Activated CD8-positive, alpha-beta T cell treated with anti-CD3 and anti-CD28 coated beads, Interleukin-2, amount 10 ng/mL, durations not matched to agents 7 days and 5 days (primary cell): ENCODE data around the gene UBE4B. TPM values are rescaled to one million over a fixed set of nuclear protein-coding genes. Genes with fewer than 3 reads are reported as not detected.
"Not testable (repeated sequence)": the region's sequence is repeated elsewhere in the genome, so short reads cannot be mapped to it uniquely, and the experiment has no call there.

Source experiments
- ATAC-seq: fragments of 150-1000 bp; cut with Tn5 transposase; one replicate; pipeline ENCODE4 v1.10.0; 2021; ENCODE audit warnings: moderate library complexity
- CTCF ChIA-PET: fragments of 350-600 bp; sonication (Branson Sonifier 250); formaldehyde crosslinking; loops from one replicate; lab custom pipeline; 2021; ENCODE audit warnings: antibody characterized with exemption; lab: Charles Lee
- POLR2A ChIA-PET: fragments of 350-600 bp; sonication (Branson Sonifier 250); formaldehyde crosslinking; loops from one replicate; lab custom pipeline; 2021; ENCODE audit warnings: antibody characterized with exemption; lab: Charles Lee
- DNase-seq: peaks from one replicate; pipeline ENCODE4 v3.0.0-alpha.2; 2020
- H3K27ac Mint-ChIP-seq: one replicate; pipeline ENCODE4 v1.8.0; 2021; ENCODE audit warnings: mild to moderate bottlenecking, mixed read lengths
- H3K27me3 Mint-ChIP-seq: one replicate; pipeline ENCODE4 v1.8.0; 2021; ENCODE audit warnings: low read depth, mixed read lengths
- H3K36me3 Mint-ChIP-seq: one replicate; pipeline ENCODE4 v1.8.0; 2021; ENCODE audit warnings: low read depth, mixed read lengths
- H3K4me1 Mint-ChIP-seq: one replicate; pipeline ENCODE4 v1.8.0; 2021; ENCODE audit warnings: low read depth, mixed read lengths
- H3K4me3 Mint-ChIP-seq: one replicate; pipeline ENCODE4 v1.8.0; 2021; ENCODE audit warnings: mild to moderate bottlenecking, mixed read lengths
- H3K9me3 Mint-ChIP-seq: one replicate; pipeline ENCODE4 v1.8.0; 2022; ENCODE audit warnings: mixed read lengths; ENCODE audit not compliant: insufficient read depth
- total RNA-seq, 2 experiments: library from RNA; stranded (reverse); gene quantifications; one replicate each; pipeline ENCODE4 v1.2.3, GENCODE V29; 2021

Gene UBE4B
- total RNA-seq, 2 experiments from 2014 or later = 30.7 to 32.0 TPM

DNA sequence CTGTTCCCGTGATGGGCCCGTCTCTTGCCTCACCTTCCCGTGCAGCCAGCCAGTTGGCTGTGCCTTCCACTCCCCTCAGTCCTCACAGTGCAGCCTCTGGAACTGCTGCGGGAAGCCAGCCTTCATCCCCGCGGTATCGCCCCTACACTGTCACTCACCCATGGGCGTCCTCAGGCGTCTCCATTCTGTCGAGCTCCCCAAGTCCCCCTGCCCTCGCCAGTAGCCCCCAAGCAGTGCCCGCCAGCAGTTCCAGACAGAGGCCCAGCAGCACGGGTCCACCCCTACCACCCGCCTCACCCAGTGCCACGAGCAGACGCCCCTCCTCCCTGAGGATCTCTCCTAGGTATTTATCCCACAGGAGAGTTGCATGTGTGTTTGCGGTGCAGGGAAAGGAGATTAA is 73.5 kb downstream of the UBE4B start:
- no peaks in the 10 kb centered on the region for H3K9me3 Mint-ChIP-seq

DNA sequence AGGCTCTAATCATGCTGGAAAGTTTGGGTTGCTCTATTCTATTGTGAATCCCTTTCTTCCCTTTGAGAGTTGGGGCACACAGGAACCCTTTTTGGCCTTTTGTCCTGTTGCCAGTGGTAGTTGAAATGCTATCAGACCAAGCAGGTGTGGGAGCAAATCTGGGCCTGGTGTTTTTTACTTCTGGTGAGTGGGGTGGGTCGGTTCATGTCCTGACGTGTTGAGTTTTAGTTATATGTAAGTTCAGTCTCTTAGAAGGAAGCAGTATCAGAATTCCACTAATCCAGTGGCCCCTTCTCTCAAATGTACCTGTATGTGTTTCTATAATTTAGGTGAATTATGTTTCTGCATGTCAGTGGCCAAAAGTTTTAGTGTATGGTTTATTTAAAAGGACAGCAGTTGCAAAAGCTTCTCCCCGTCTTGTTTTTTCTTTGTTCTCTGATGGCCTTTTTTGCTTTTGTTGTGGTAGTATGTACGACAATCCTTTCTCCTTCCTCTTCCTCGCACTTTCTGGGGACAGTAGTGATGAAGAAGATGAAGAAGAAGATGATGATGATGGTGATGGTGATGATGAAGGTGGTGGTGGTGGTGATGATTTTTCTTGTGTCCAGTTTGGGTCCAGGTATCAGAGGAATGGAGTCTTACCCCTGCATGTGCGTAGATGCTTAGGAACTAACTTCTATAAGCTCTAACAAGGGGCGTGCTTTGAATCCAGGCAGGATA is 74.2 kb downstream of the UBE4B start:
- no peak overlapping the region for H3K4me3 Mint-ChIP-seq
- CTCF ChIA-PET = no interaction called here
- POLR2A ChIA-PET = no interaction called here
- no peaks in the 10 kb centered on the region for H3K27me3 Mint-ChIP-seq
- H3K36me3 Mint-ChIP-seq = peaks cover 36% of the 10 kb centered on the region
- DNase-seq = no peak
- no peak overlapping the region for H3K27ac Mint-ChIP-seq
- H3K9me3 Mint-ChIP-seq = no peaks in the 10 kb centered on the region
- no peaks in the 10 kb centered on the region for H3K4me1 Mint-ChIP-seq
- ATAC-seq = no peak

More for the DNA sequence above, 73.5 kb downstream of the UBE4B start:
- Mint-ChIP-seq H3K36me3 (peaks cover 34% of the 10 kb centered on the region), H3K4me3 (no peak overlapping the region), H3K27me3 (no peaks in the 10 kb centered on the region), H3K4me1 (no peaks in the 10 kb centered on the region), H3K27ac (no peak overlapping the region)
- ChIA-PET CTCF (no interaction called here), POLR2A (no interaction called here)
- DNase-seq (no peak), ATAC-seq (no peak)

DNA sequence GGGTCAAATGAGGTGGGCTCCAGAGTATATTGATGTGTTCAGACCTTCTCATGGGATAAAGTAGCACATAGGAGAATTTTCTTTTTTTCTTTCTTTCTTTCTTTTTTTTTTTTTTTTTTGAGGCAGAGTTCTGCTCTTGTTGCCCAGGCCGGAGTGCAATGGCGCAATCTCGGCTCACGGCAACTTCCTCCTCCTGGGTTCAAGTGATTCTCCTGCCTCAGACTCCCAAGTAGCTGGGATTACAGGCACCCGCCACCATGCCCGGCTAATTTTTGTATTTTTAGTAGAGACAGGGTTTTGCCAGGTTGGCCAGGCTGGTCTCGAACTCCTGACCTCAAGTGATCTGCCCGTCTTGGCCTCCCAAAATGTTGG is 74.7 kb downstream of the UBE4B start:
- H3K27ac Mint-ChIP-seq, H3K27me3 Mint-ChIP-seq, CTCF ChIA-PET, H3K4me1 Mint-ChIP-seq, H3K4me3 Mint-ChIP-seq, POLR2A ChIA-PET, DNase-seq, H3K9me3 Mint-ChIP-seq, ATAC-seq: not testable (repeated sequence)
- peaks cover 36% of the 10 kb centered on the region for H3K36me3 Mint-ChIP-seq

DNA sequence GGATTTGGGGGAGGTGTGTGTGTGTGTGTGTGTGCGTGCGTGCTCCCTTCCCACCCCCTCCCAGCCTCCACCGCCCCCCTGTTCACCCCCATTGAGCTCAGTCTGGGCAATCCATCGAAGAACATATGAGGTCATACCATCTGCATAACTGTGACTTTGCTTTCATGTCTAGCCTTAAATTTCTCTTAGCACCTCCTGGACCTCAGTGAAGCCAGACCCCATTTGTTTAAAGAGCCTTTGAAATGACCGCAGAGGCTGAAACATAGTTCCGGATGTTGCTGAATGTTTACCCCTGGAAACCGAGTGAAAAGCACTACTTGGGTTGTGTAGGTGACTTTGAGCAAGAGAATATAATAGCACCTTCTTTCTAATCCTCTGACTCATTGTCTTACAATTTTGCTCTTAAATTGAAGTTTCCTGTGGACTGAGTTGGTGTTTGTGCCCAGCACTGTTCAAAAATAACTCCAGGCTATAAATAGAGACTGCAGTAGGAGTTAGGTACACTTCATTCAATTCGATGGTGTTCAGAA is 75.4 kb downstream of the UBE4B start:
- no peak overlapping the region for H3K27ac Mint-ChIP-seq
- ChIA-PET POLR2A (no interaction called here), CTCF (no interaction called here)
- H3K4me3 Mint-ChIP-seq = no peak overlapping the region
- no peaks in the 10 kb centered on the region for H3K27me3 Mint-ChIP-seq
- no peak for ATAC-seq
- H3K4me1 Mint-ChIP-seq = peaks cover 2% of the 10 kb centered on the region
- DNase-seq = no peak
- no peaks in the 10 kb centered on the region for H3K9me3 Mint-ChIP-seq
- peaks cover 30% of the 10 kb centered on the region for H3K36me3 Mint-ChIP-seq

DNA sequence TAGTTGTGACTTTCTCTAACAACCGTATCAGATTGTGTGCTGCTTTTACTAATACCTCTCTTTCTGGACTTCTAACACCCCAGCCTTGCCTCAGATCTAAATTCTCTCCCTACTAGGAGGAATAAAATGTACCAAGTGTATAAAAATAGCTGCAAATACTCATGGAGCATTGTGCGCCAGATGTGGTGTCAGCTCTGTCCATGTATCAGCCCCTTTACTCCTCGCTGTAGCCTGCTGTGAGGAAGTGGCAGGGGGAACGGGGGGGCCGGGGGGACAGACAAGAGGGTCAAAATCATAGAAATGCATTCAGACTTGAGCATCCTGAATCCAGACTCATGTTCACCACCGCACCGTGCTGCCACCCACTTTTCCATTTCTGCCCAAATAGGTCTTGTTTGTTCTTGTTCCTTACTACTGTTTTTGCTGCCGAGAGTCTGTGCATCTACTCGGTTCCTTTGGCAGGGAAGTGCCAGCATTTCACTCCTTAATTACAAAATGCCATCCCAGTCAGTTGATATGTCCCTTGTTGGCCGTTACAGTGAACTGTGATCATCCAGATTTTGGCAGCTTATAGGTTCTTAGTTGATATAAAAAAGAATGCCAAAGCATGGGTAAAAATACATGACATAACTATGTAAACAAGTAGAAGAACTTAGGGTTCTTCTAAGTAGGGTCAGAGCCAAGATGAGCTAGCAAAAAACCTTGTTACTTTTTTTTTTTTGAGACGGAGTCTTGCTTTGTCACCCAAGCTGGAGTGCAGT is 76.4 kb downstream of the UBE4B start:
- no peak overlapping the region for H3K4me3 Mint-ChIP-seq
- ChIA-PET POLR2A (no interaction called here), CTCF (no interaction called here)
- peaks cover 2% of the 10 kb centered on the region for H3K4me1 Mint-ChIP-seq
- H3K27ac Mint-ChIP-seq = no peak overlapping the region
- H3K9me3 Mint-ChIP-seq = no peaks in the 10 kb centered on the region
- no peak for DNase-seq
- ATAC-seq = no peak
- peaks cover 29% of the 10 kb centered on the region for H3K36me3 Mint-ChIP-seq
- no peaks in the 10 kb centered on the region for H3K27me3 Mint-ChIP-seq

DNA sequence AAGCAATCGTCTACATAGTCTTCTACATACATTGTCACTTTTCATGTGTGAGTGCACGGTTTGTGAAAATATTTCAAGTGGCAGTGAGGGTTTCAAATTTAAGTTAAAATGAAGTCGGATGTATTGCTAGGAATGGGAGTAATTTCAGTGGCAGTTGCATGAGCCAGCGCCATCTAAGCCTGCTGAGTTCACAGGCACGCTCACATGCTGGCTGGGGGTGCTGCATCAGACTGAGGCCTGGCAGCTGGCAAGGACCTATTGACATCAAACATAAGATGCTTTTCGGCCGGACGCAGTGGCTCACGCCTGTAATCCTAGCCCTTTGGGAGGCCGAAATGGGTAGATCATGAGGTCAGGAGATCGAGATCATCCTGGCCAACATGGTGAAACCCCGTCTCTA is 80.7 kb downstream of the UBE4B start:
- Mint-ChIP-seq H3K36me3 (peaks cover 13% of the 10 kb centered on the region), H3K27me3 (no peaks in the 10 kb centered on the region), H3K27ac (no peak overlapping the region), H3K4me1 (peaks cover 2% of the 10 kb centered on the region), H3K9me3 (no peaks in the 10 kb centered on the region), H3K4me3 (no peak overlapping the region)
- CTCF ChIA-PET = no interaction called here
- POLR2A ChIA-PET = interaction anchor here (0.7 kb wide), 1 partner anchor 436 kb away, joined by 3 read pairs; no protein-coding TSS in a partner anchor
- ATAC-seq = no peak
- DNase-seq = no peak

DNA sequence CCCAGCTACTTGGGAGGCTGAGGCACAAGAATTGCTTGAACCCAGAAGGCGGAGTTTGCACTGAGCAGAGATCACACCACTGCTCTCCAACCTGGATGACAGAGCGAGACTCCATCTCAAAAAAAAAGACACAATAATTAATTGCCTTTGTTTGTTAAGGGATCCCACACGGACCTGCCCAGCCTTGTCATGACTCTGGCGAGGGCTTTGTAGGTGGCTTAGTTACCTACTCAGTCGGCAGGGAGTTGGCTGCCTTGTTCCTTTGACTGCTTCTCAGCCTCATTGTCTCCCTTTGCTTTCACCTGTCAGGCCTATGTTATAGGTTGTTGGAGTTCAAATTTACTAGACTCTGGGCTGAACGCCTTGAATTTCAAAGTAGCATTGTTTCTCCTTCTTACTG is 82.0 kb downstream of the UBE4B start:
- H3K27ac Mint-ChIP-seq = no peak overlapping the region
- H3K4me3 Mint-ChIP-seq = no peak overlapping the region
- ChIA-PET POLR2A (no interaction called here), CTCF (no interaction called here)
- H3K36me3 Mint-ChIP-seq = peaks cover 16% of the 10 kb centered on the region
- H3K9me3 Mint-ChIP-seq = no peaks in the 10 kb centered on the region
- DNase-seq (no peak), ATAC-seq (no peak)
- H3K27me3 Mint-ChIP-seq = no peaks in the 10 kb centered on the region
- H3K4me1 Mint-ChIP-seq = peaks cover 2% of the 10 kb centered on the region

DNA sequence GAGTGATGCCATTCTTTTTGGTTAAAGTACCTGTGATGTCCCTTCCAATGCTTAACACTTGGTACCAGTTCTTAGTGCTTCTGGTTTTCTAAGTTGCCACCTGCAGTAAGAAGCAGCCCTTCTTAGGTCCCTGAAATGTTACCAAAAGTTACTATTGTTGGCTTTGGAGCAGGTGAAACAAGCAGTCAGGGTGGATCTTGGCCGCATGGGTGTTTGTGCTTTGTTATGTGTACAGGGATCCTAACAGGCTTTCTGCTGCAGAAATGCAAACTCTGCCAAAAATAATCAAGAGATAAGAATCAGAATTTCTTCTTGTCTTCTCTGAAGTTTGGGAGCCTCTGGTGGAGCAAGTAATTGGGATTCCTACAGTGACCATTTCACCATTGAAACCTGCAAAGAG is 84.4 kb downstream of the UBE4B start:
- ChIA-PET POLR2A (interaction anchor here (0.6 kb wide), 1 partner anchor 264 kb away, joined by 5 read pairs; no protein-coding TSS in a partner anchor), CTCF (no interaction called here)
- peaks cover 2% of the 10 kb centered on the region for H3K4me1 Mint-ChIP-seq
- no peak overlapping the region for H3K27ac Mint-ChIP-seq
- H3K36me3 Mint-ChIP-seq = peaks cover 12% of the 10 kb centered on the region
- no peak for DNase-seq
- H3K4me3 Mint-ChIP-seq = no peak overlapping the region
- H3K27me3 Mint-ChIP-seq = no peaks in the 10 kb centered on the region
- no peaks in the 10 kb centered on the region for H3K9me3 Mint-ChIP-seq
- ATAC-seq = no peak

DNA sequence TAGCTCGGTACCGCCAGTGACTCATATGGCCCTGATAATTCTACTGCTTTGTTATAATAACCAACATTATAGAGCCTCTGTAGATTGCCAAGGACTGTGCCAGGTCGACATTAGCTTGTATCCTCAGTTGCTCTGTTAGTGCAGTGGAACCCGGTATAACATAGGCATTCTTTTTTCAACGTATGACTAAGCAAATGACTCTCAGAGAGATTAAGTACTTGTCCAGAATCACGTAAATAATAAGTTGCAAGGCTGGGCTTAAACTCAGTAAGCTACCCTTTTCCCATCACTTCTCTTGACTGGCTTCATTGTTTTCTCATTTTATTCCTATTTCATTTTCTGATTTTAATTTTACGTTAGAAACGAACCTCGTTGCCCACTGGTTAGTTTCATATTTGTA is 85.1 kb downstream of the UBE4B start:
- no peaks in the 10 kb centered on the region for H3K4me1 Mint-ChIP-seq
- DNase-seq (no peak), ATAC-seq (no peak)
- no peak overlapping the region for H3K27ac Mint-ChIP-seq
- no peaks in the 10 kb centered on the region for H3K9me3 Mint-ChIP-seq
- no peaks in the 10 kb centered on the region for H3K27me3 Mint-ChIP-seq
- peaks cover 12% of the 10 kb centered on the region for H3K36me3 Mint-ChIP-seq
- no peak overlapping the region for H3K4me3 Mint-ChIP-seq
- ChIA-PET POLR2A (interaction anchor here (0.6 kb wide), 1 partner anchor 264 kb away, joined by 5 read pairs; no protein-coding TSS in a partner anchor), CTCF (no interaction called here)

DNA sequence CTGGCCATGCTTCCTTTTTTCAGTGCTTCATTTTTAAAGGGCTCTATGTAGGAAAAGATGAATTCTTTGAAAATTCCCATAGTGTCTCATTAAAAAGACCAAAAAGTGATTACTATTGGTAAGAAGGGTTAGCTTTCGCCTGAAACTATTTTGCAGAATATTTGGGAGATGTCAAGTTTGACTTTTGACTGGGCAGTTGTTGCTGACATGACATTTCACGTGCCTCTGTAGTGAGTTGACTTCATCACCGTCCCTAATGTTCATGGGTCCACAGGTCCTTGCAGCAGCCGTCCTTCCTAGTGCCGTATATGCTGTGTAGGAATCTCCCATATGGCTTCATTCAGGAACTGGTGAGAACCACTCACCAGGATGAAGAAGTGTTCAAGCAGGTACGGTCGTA is 88.9 kb downstream of the UBE4B start:
- CTCF ChIA-PET = interaction anchor here (0.9 to 1.2 kb wide), 2 partner anchors 10 to 25 kb away, joined by 3 read pairs; no protein-coding TSS in a partner anchor
- no peak for ATAC-seq
- POLR2A ChIA-PET = no interaction called here
- no peak for DNase-seq
- Mint-ChIP-seq H3K36me3 (peaks cover 13% of the 10 kb centered on the region), H3K27ac (no peak overlapping the region), H3K4me1 (no peaks in the 10 kb centered on the region), H3K4me3 (no peak overlapping the region), H3K27me3 (no peaks in the 10 kb centered on the region), H3K9me3 (no peaks in the 10 kb centered on the region)

DNA sequence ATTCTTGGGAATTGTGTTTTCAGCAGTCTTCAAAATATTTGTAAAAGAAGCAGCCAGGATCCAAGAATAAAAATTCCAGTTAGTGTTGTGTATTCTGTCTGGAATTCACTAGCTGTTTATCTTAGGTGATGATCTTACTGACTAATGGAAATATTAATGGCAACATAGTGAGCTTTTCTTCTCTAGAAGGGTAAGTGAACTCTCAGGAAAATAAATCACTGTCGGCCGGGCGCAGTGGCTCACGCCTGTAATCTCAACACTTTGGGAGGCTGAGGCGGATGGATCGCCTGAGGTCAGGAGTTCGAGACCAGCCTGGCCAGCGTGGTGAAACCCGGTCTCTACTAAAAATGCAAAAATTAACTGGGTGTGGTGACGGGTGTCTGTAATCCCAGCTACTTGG is 90.2 kb downstream of the UBE4B start:
- H3K27ac Mint-ChIP-seq = no peak overlapping the region
- POLR2A ChIA-PET = no interaction called here
- no peaks in the 10 kb centered on the region for H3K27me3 Mint-ChIP-seq
- no peak overlapping the region for H3K4me3 Mint-ChIP-seq
- CTCF ChIA-PET = interaction anchor here (1.2 kb wide), 1 partner anchor 9 kb away, joined by 3 read pairs; no protein-coding TSS in a partner anchor
- DNase-seq = no peak
- no peaks in the 10 kb centered on the region for H3K9me3 Mint-ChIP-seq
- no peak for ATAC-seq
- no peaks in the 10 kb centered on the region for H3K4me1 Mint-ChIP-seq
- peaks cover 15% of the 10 kb centered on the region for H3K36me3 Mint-ChIP-seq
